Measurements from ENCODE around the gene ATF6. TPM values are rescaled to one million over a fixed set of nuclear protein-coding genes. Genes with fewer than 3 reads are reported as not detected.

ATF6 gene
- total RNA-seq, 1 experiment from 2014 or later: 36.5 TPM

- Histone ChIP-seq H4K20me1 (ENCODE audit: insufficient read depth, low read depth, low read length) (no peaks in the 10 kb centered on the region), H3K9ac (ENCODE audit: low read length) (no peak overlapping the region), H3K27me3 (ENCODE audit: low read length) (0 out of 2 replicates have a peak, but pooled peaks cover 3% of the 10 kb centered on the region), H3K4me2 (ENCODE audit: low read depth, low read length, poor library complexity, severe bottlenecking) (no peak overlapping the region), H3K9me2 (replicated peaks; ENCODE audit: insufficient read depth, low read length) (no peaks in the 10 kb centered on the region), H3K36me3 (ENCODE audit: insufficient read depth, low read length) (no peaks in the 10 kb centered on the region), H3K4me1 (ENCODE audit: low read length) (no peaks in the 10 kb centered on the region), H3K4me3 (ENCODE audit: low read length) (no peak overlapping the region), H3K27ac (ENCODE audit: low read length) (no peak overlapping the region), H2AFZ (ENCODE audit: low read length) (no peak overlapping the region), H3K9me3 (ENCODE audit: low read length) (peaks cover 3% of the 10 kb centered on the region; the same call in 1 of the 2 replicates), H3K79me2 (ENCODE audit: low read length) (no peaks in the 10 kb centered on the region)
- DNase-seq: no peak
Measured at GRCh38 chr1:162008799-162009198, 242.7 kb downstream of the ATF6 start.

- no peak overlapping the region for H3K4me2 ChIP-seq (ENCODE audit: low read depth, low read length, poor library complexity, severe bottlenecking)
- H2AFZ ChIP-seq (ENCODE audit: low read length): no peak overlapping the region
- H3K9me2 ChIP-seq (replicated peaks; ENCODE audit: insufficient read depth, low read length): no peaks in the 10 kb centered on the region
- H3K9me3 ChIP-seq (ENCODE audit: low read length): peaks cover 3% of the 10 kb centered on the region; the same call in 1 of the 2 replicates
- no peak overlapping the region for H3K9ac ChIP-seq (ENCODE audit: low read length)
- H3K4me3 ChIP-seq (ENCODE audit: low read length): no peak overlapping the region
- 0 out of 2 replicates have a peak, but pooled peaks cover 3% of the 10 kb centered on the region for H3K27me3 ChIP-seq (ENCODE audit: low read length)
- no peaks in the 10 kb centered on the region for H4K20me1 ChIP-seq (ENCODE audit: insufficient read depth, low read depth, low read length)
- no peaks in the 10 kb centered on the region for H3K4me1 ChIP-seq (ENCODE audit: low read length)
- no peak for DNase-seq
- no peaks in the 10 kb centered on the region for H3K36me3 ChIP-seq (ENCODE audit: insufficient read depth, low read length)
- no peak overlapping the region for H3K27ac ChIP-seq (ENCODE audit: low read length)
- no peaks in the 10 kb centered on the region for H3K79me2 ChIP-seq (ENCODE audit: low read length)
Measured at GRCh38 chr1:162009501-162010174, 243.5 kb downstream of the ATF6 start.

GRCh38 chr1:162010175-162010506 lies 244.0 kb downstream of the ATF6 start:
- no peaks in the 10 kb centered on the region for H3K4me1 ChIP-seq (ENCODE audit: low read length)
- no peak overlapping the region for H3K27ac ChIP-seq (ENCODE audit: low read length)
- H3K4me2 ChIP-seq (ENCODE audit: low read depth, low read length, poor library complexity, severe bottlenecking): no peak overlapping the region
- no peak overlapping the region for H3K4me3 ChIP-seq (ENCODE audit: low read length)
- H3K36me3 ChIP-seq (ENCODE audit: insufficient read depth, low read length): no peaks in the 10 kb centered on the region
- peaks cover 3% of the 10 kb centered on the region; the same call in 1 of the 2 replicates for H3K9me3 ChIP-seq (ENCODE audit: low read length)
- DNase-seq: no peak
- H3K27me3 ChIP-seq (ENCODE audit: low read length): 0 out of 2 replicates have a peak, but pooled peaks cover 3% of the 10 kb centered on the region
- H3K9ac ChIP-seq (ENCODE audit: low read length): no peak overlapping the region
- H3K9me2 ChIP-seq (replicated peaks; ENCODE audit: insufficient read depth, low read length): no peaks in the 10 kb centered on the region
- no peak overlapping the region for H2AFZ ChIP-seq (ENCODE audit: low read length)
- H3K79me2 ChIP-seq (ENCODE audit: low read length): no peaks in the 10 kb centered on the region
- H4K20me1 ChIP-seq (ENCODE audit: insufficient read depth, low read depth, low read length): no peaks in the 10 kb centered on the region

- H4K20me1 ChIP-seq (ENCODE audit: insufficient read depth, low read depth, low read length): no peaks in the 10 kb centered on the region
- H2AFZ ChIP-seq (ENCODE audit: low read length): no peak overlapping the region
- no peaks in the 10 kb centered on the region for H3K9me2 ChIP-seq (replicated peaks; ENCODE audit: insufficient read depth, low read length)
- 0 out of 2 replicates have a peak, but pooled peaks cover 3% of the 10 kb centered on the region for H3K27me3 ChIP-seq (ENCODE audit: low read length)
- no peak overlapping the region for H3K4me2 ChIP-seq (ENCODE audit: low read depth, low read length, poor library complexity, severe bottlenecking)
- H3K36me3 ChIP-seq (ENCODE audit: insufficient read depth, low read length): no peaks in the 10 kb centered on the region
- no peak overlapping the region for H3K27ac ChIP-seq (ENCODE audit: low read length)
- H3K4me3 ChIP-seq (ENCODE audit: low read length): no peak overlapping the region
- peaks cover 3% of the 10 kb centered on the region; the same call in 1 of the 2 replicates for H3K9me3 ChIP-seq (ENCODE audit: low read length)
- H3K4me1 ChIP-seq (ENCODE audit: low read length): no peaks in the 10 kb centered on the region
- no peaks in the 10 kb centered on the region for H3K79me2 ChIP-seq (ENCODE audit: low read length)
- H3K9ac ChIP-seq (ENCODE audit: low read length): no peak overlapping the region
- DNase-seq: no peak
Measured at GRCh38 chr1:162011337-162012012, 245.4 kb downstream of the ATF6 start.

GRCh38 chr1:162013289-162013688 lies 247.2 kb downstream of the ATF6 start:
- H4K20me1 ChIP-seq (ENCODE audit: insufficient read depth, low read depth, low read length): no peaks in the 10 kb centered on the region
- peaks cover 1% of the 10 kb centered on the region for H3K4me1 ChIP-seq (ENCODE audit: low read length)
- H3K9me3 ChIP-seq (ENCODE audit: low read length): peaks cover 3% of the 10 kb centered on the region; the same call in 1 of the 2 replicates
- H3K27ac ChIP-seq (ENCODE audit: low read length): no peak overlapping the region
- no peaks in the 10 kb centered on the region for H3K36me3 ChIP-seq (ENCODE audit: insufficient read depth, low read length)
- H3K9ac ChIP-seq (ENCODE audit: low read length): no peak overlapping the region
- no peak overlapping the region for H3K4me3 ChIP-seq (ENCODE audit: low read length)
- H3K79me2 ChIP-seq (ENCODE audit: low read length): no peaks in the 10 kb centered on the region
- H2AFZ ChIP-seq (ENCODE audit: low read length): no peak overlapping the region
- no peak overlapping the region for H3K4me2 ChIP-seq (ENCODE audit: low read depth, low read length, poor library complexity, severe bottlenecking)
- no peaks in the 10 kb centered on the region for H3K9me2 ChIP-seq (replicated peaks; ENCODE audit: insufficient read depth, low read length)
- 0 out of 2 replicates have a peak, but pooled peaks cover 3% of the 10 kb centered on the region for H3K27me3 ChIP-seq (ENCODE audit: low read length)
- no peak for DNase-seq

Small RNA genes within 50 kb of the gene (small RNA-seq; reads per million reads assigned to genes)
- gene RN7SL466P: not detected

Other genes with a start within 250 kb of the ATF6 start
- gene HSPA6, start 241.8 kb upstream of the ATF6 start, total RNA-seq (2014; rRNA removed; shearing (Covaris generic); ENCODE audit: low replicate concordance): 14.6 and 31.9 TPM in 2 replicates
- not detected in 2 replicates for gene FCGR3A, start 216.5 kb upstream of the ATF6 start, total RNA-seq (2014; rRNA removed; shearing (Covaris generic); ENCODE audit: low replicate concordance)
- not detected in 2 replicates for gene FCGR3B, start 135.1 kb upstream of the ATF6 start, total RNA-seq (2014; rRNA removed; shearing (Covaris generic); ENCODE audit: low replicate concordance)
- gene FCGR2B, start 103.2 kb upstream of the ATF6 start, total RNA-seq (2014; rRNA removed; shearing (Covaris generic); ENCODE audit: low replicate concordance): 523 and 581 TPM in 2 replicates
- 637 and 924 TPM in 2 replicates for gene FCRLA, start 59.1 kb upstream of the ATF6 start, total RNA-seq (2014; rRNA removed; shearing (Covaris generic); ENCODE audit: low replicate concordance)
- gene FCRLB, start 44.8 kb upstream of the ATF6 start, total RNA-seq (2014; rRNA removed; shearing (Covaris generic); ENCODE audit: low replicate concordance): 937 and 1,205 TPM in 2 replicates
- 87.8 and 102 TPM in 2 replicates for gene DUSP12, start 16.5 kb upstream of the ATF6 start, total RNA-seq (2014; rRNA removed; shearing (Covaris generic); ENCODE audit: low replicate concordance)